Progenitor cell of endocrine pancreas (in vitro differentiated cells): ENCODE results near the gene GLUL. TPM values are rescaled to one million over a fixed set of nuclear protein-coding genes. Genes with fewer than 3 reads are reported as not detected.

Experiments used
- DNase-seq: peaks from one replicate; pipeline ENCODE4 v3.0.0; 2021; ENCODE audit warnings: low spot score; ENCODE audit not compliant: unreplicated experiment
- H3K27ac Mint-ChIP-seq: 2 replicates; pipeline ENCODE4 v1.8.0; 2021; ENCODE audit warnings: mild to moderate bottlenecking, moderate library complexity, mixed read lengths
- H3K27me3 Mint-ChIP-seq: 2 replicates; pipeline ENCODE4 v1.8.0; 2021; ENCODE audit warnings: mixed read lengths
- H3K36me3 Mint-ChIP-seq: 2 replicates; pipeline ENCODE4 v1.8.0; 2022; ENCODE audit warnings: mixed read lengths; ENCODE audit not compliant: insufficient read depth
- H3K4me1 Mint-ChIP-seq: 2 replicates; pipeline ENCODE4 v1.8.0; 2021; ENCODE audit warnings: low read depth, mixed read lengths
- H3K4me3 Mint-ChIP-seq: 2 replicates; pipeline ENCODE4 v1.8.0; 2021; ENCODE audit warnings: low read depth, mild to moderate bottlenecking, moderate library complexity, mixed read lengths
- H3K9me3 Mint-ChIP-seq: 2 replicates; pipeline ENCODE4 v1.8.0; 2021; ENCODE audit warnings: low read depth, mixed read lengths
- total RNA-seq: library from RNA; stranded (reverse); gene quantifications from 2 replicates; pipeline ENCODE4 v1.2.1, GENCODE V29; 2021
- TF ChIP-seq, protein P1 (sequence below): fragments of 200-600 bp; sonication (generic); IDR thresholded peaks from one replicate; pipeline ENCODE4 v1.5.0; 2021; ENCODE audit warnings: antibody characterized with exemption, mild to moderate bottlenecking; ENCODE audit not compliant: unreplicated experiment

The GLUL gene
- total RNA-seq, 1 donor from 2014 or later, result 734 TPM

DNA sequence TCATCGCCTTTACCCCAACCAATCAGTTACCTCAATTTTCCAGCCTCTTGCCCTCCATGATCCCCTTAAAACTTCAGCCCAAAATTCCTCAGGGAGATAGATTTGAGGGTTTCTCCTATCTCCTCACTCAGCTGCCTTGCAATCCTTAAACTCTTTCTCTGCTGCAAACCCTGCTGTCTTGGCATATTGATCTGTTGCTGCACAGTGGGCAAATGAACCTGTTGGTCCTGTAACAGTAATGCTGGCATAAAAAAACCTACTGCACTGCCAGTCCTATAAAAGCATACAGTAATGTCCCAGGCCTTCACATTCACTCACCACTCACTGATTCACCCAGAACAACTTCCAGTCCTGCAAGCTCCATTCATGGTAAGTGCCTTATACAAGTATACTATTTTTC is 14.0 kb upstream of the GLUL start:
- TF ChIP-seq, protein P1, sequence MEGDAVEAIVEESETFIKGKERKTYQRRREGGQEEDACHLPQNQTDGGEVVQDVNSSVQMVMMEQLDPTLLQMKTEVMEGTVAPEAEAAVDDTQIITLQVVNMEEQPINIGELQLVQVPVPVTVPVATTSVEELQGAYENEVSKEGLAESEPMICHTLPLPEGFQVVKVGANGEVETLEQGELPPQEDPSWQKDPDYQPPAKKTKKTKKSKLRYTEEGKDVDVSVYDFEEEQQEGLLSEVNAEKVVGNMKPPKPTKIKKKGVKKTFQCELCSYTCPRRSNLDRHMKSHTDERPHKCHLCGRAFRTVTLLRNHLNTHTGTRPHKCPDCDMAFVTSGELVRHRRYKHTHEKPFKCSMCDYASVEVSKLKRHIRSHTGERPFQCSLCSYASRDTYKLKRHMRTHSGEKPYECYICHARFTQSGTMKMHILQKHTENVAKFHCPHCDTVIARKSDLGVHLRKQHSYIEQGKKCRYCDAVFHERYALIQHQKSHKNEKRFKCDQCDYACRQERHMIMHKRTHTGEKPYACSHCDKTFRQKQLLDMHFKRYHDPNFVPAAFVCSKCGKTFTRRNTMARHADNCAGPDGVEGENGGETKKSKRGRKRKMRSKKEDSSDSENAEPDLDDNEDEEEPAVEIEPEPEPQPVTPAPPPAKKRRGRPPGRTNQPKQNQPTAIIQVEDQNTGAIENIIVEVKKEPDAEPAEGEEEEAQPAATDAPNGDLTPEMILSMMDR, result no peak
- H3K4me3 Mint-ChIP-seq, result no peak overlapping the region
- no peak for DNase-seq
- peaks cover 10% of the 10 kb centered on the region for H3K9me3 Mint-ChIP-seq
- H3K36me3 Mint-ChIP-seq, result peaks cover 4% of the 10 kb centered on the region
- H3K27ac Mint-ChIP-seq, result no peak overlapping the region
- H3K4me1 Mint-ChIP-seq, result peaks cover 6% of the 10 kb centered on the region
- no peaks in the 10 kb centered on the region for H3K27me3 Mint-ChIP-seq

DNA sequence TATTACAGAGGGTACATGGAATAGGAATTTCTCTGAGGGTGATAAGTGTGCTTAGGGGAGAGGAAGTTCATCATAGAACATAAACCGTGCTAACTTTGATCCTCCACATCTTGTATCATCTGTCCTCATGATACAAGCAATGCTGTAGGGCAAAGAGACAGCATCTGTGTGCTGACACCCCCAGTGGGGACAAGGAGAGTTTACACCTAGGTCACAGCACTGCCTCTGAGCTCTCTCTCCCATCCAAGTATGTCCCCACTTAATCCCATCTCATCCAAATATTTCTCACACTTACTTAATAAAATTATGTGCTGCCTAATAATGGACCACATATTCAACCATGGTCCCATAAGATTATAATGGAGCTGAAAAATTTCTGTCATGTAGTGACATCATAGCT is 13.2 kb upstream of the GLUL start:
- TF ChIP-seq, protein P1, result no peak
- Mint-ChIP-seq H3K36me3 (peaks cover 4% of the 10 kb centered on the region), H3K4me1 (peaks cover 6% of the 10 kb centered on the region), H3K27me3 (no peaks in the 10 kb centered on the region), H3K4me3 (no peak overlapping the region), H3K27ac (no peak overlapping the region), H3K9me3 (peaks cover 10% of the 10 kb centered on the region)
- no peak for DNase-seq

DNA sequence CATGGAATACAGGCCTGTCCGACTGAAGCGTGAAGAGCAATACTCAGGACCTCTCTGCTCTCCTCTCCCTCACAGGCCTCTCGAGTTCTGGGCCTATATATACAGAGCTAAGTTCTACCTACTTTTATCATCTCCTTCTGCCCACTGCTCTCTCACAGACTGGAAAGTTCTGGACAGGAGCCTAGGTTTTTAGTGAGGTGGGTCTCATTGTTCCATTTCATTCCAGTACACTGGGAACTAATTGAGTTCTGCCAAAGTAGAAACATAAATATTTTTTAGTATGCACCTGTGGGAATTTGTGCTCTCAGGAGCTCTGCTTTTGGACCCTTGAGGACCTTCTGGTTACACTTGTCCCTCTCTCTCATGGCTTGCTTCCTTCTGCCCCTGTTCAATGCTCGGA is 9.0 kb upstream of the GLUL start, which contains the start of gene TEDDM1:
Gene TEDDM1, minus strand, starts transcription at position 101 of the 400 bp plus-strand sequence. CDS start 182 bp downstream, outside the sequence.
- peaks cover 5% of the 10 kb centered on the region for H3K27me3 Mint-ChIP-seq
- peaks cover 8% of the 10 kb centered on the region for H3K9me3 Mint-ChIP-seq
- TF ChIP-seq, protein P1, result no peak
- H3K4me3 Mint-ChIP-seq, result no peak within 1 kb of the TSS
- H3K4me1 Mint-ChIP-seq, result peaks cover 9% of the 10 kb centered on the region
- H3K36me3 Mint-ChIP-seq, result peaks cover 2% of the 10 kb centered on the region
- no peak for DNase-seq
- no peak within 1 kb of the TSS for H3K27ac Mint-ChIP-seq

DNA sequence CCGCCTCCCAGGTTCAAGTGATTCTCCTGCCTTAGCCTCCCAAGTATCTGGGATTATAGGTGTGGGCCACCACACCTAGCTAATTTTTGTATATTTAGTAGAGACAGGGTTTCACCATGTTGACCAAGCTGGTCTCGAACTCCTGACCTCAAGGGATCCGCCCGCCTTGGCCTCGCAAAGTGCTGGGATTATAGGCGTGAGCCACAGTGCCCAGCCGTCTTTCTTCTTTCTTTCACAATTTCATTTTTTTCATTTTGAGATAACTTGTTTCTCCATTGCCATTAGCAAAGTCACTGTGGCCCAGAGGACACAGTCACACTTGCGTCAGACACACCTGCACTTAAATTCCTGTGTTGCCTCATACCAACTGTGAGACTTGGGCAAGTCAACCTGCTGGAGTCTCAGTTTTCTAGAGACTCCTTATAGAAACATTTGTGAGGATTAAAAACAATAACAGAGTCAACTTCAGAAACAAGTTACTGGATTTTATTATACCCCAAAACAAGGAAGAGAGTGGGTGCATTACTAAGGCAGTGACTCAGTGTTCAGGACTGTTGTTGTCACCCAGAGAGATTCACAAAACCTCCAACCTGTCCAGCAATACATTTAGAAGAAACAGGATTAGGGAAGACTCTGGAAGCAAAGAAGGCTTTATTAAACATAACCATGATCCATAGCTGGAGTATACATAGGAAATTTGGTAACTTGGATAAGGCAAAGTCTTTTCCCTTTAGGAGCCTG is 6.2 kb upstream of the GLUL start:
- peak overlapping the region; percentile 36 for H3K27ac Mint-ChIP-seq
- H3K36me3 Mint-ChIP-seq, result no peaks in the 10 kb centered on the region
- no peaks in the 10 kb centered on the region for H3K9me3 Mint-ChIP-seq
- DNase-seq, result no peak
- TF ChIP-seq, protein P1, result no peak
- peaks cover 5% of the 10 kb centered on the region for H3K27me3 Mint-ChIP-seq
- H3K4me3 Mint-ChIP-seq, result no peak overlapping the region
- peaks cover 19% of the 10 kb centered on the region for H3K4me1 Mint-ChIP-seq

DNA sequence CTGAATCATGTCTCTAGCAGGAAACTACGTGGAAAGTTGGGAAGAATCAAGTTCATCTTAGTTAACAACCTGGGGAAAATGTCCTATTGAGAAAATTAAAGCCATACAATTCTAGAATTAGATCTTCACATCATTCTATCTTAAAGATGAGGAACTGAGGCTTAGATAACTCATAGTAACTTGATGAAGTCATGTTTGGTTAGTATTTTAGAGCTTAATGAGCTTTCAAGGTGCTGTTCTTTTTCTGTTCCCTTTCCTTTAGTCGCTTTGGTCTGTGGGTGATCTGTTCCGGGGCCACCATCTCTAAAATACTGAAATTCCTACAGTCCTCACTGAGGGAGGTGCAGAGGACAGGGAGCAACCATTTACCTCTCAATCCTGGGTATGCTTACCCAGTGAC is 4.3 kb upstream of the GLUL start:
- Mint-ChIP-seq H3K27me3 (peaks cover 5% of the 10 kb centered on the region), H3K4me3 (no peak overlapping the region), H3K4me1 (peaks cover 21% of the 10 kb centered on the region), H3K36me3 (peaks cover 2% of the 10 kb centered on the region), H3K27ac (no peak overlapping the region), H3K9me3 (no peaks in the 10 kb centered on the region)
- DNase-seq, result no peak
- TF ChIP-seq, protein P1, result no peak
